Measurements from ENCODE around the gene MAPK7. TPM values are rescaled to one million over a fixed set of nuclear protein-coding genes. Genes with fewer than 3 reads are reported as not detected.

Gene MAPK7
- total RNA-seq, 1 donor from 2014 or later, result 39.3 TPM

- Mint-ChIP-seq H3K4me3 (no peak overlapping the region), H3K27me3 (ENCODE audit: low read depth) (no peaks in the 10 kb centered on the region), H3K4me1 (peaks cover 32% of the 10 kb centered on the region), H3K27ac (ENCODE audit: unreplicated experiment) (no peak overlapping the region), H3K9me3 (no peaks in the 10 kb centered on the region), H3K36me3 (ENCODE audit: low read depth) (no peaks in the 10 kb centered on the region)
- no peak for DNase-seq (ENCODE audit: low read depth, low spot score)
- TF ChIP-seq CTCF (conservative IDR thresholded peaks at IDR 0.05), result no peak
These were observed 42.2 kb upstream of the MAPK7 start for GRCh38 chr17:19335951-19336631.

GRCh38 chr17:19336938-19337711 lies 41.2 kb upstream of the MAPK7 start:
- Mint-ChIP-seq H3K9me3 (no peaks in the 10 kb centered on the region), H3K36me3 (ENCODE audit: low read depth) (no peaks in the 10 kb centered on the region), H3K27ac (ENCODE audit: unreplicated experiment) (peak overlapping the region; percentile 71), H3K27me3 (ENCODE audit: low read depth) (peaks cover 3% of the 10 kb centered on the region), H3K4me1 (peaks cover 36% of the 10 kb centered on the region), H3K4me3 (peak overlapping the region; percentile 2)
- DNase-seq (ENCODE audit: low read depth, low spot score), result no peak
- TF ChIP-seq CTCF (conservative IDR thresholded peaks at IDR 0.05), result no peak

GRCh38 chr17:19337712-19338023 lies 40.6 kb upstream of the MAPK7 start:
- Mint-ChIP-seq H3K4me3 (no peak overlapping the region), H3K27ac (ENCODE audit: unreplicated experiment) (peak overlapping the region; percentile 71)

GRCh38 chr17:19338031-19338990 lies 40.0 kb upstream of the MAPK7 start:
- H3K27ac Mint-ChIP-seq (ENCODE audit: unreplicated experiment), result no peak overlapping the region
- TF ChIP-seq CTCF (conservative IDR thresholded peaks at IDR 0.05), result peak; percentile 68
- H3K36me3 Mint-ChIP-seq (ENCODE audit: low read depth), result no peaks in the 10 kb centered on the region
- no peaks in the 10 kb centered on the region for H3K9me3 Mint-ChIP-seq
- peak; percentile 52 for DNase-seq (ENCODE audit: low read depth, low spot score)
- peaks cover 3% of the 10 kb centered on the region for H3K27me3 Mint-ChIP-seq (ENCODE audit: low read depth)
- H3K4me3 Mint-ChIP-seq, result no peak overlapping the region
- H3K4me1 Mint-ChIP-seq, result peaks cover 38% of the 10 kb centered on the region

More at GRCh38 chr17:19337712-19338023, 40.6 kb upstream of the MAPK7 start:
- Mint-ChIP-seq H3K36me3 (ENCODE audit: low read depth) (no peaks in the 10 kb centered on the region), H3K9me3 (no peaks in the 10 kb centered on the region), H3K4me1 (peaks cover 38% of the 10 kb centered on the region), H3K27me3 (ENCODE audit: low read depth) (peaks cover 3% of the 10 kb centered on the region)
- no peak for DNase-seq (ENCODE audit: low read depth, low spot score)
- no peak for TF ChIP-seq CTCF (conservative IDR thresholded peaks at IDR 0.05)

GRCh38 chr17:19339341-19339815 lies 38.9 kb upstream of the MAPK7 start:
- DNase-seq (ENCODE audit: low read depth, low spot score), result no peak
- Mint-ChIP-seq H3K36me3 (ENCODE audit: low read depth) (no peaks in the 10 kb centered on the region), H3K27ac (ENCODE audit: unreplicated experiment) (no peak overlapping the region), H3K4me3 (no peak overlapping the region), H3K27me3 (ENCODE audit: low read depth) (peaks cover 3% of the 10 kb centered on the region), H3K9me3 (no peaks in the 10 kb centered on the region), H3K4me1 (peaks cover 38% of the 10 kb centered on the region)
- no peak for TF ChIP-seq CTCF (conservative IDR thresholded peaks at IDR 0.05)
